ENCODE measurements around the gene RAP1GDS1. TPM values are rescaled to one million over a fixed set of nuclear protein-coding genes. Genes with fewer than 3 reads are reported as not detected.

Gene RAP1GDS1
- total RNA-seq, 1 experiment from 2014 or later: 31.1 TPM

DNA sequence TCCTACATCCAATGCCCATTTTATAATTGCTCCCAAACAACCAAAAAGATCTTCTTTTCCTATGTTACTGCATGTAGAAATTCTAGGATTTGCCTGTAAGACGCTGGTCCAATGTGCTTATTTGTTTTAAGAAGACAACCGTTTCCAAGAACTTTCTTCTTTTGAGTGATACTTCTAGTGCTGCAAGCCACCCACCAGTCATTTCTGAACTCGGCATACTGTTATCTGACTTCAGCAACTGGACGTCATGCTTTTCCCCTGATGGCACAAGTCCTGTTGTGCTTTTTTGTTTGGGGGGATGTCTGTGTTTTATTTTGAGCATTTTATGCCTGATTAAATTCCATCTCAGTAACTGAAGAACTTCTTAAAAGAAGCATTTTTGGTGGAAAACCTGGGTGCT lies 16.0 kb upstream of the RAP1GDS1 start:
- Histone ChIP-seq H3F3A (ENCODE audit: low read length, unreplicated experiment) (no peaks in the 10 kb centered on the region), H3K27me3 (ENCODE audit: low read length) (no peaks in the 10 kb centered on the region), H2AFZ (ENCODE audit: low read length) (no peak overlapping the region), H3K4me3 (ENCODE audit: low read length) (no peak overlapping the region), H3K4me1 (ENCODE audit: insufficient read depth, low read length) (no peaks in the 10 kb centered on the region; the same call in 1 of the 2 replicates), H3K79me2 (ENCODE audit: low read length) (no peaks in the 10 kb centered on the region), H3K9me3 (ENCODE audit: low read length) (no peaks in the 10 kb centered on the region), H3K27ac (ENCODE audit: low read length) (no peak overlapping the region), H3K9ac (ENCODE audit: low read length) (no peak overlapping the region), H3K4me2 (ENCODE audit: low read length) (no peak overlapping the region), H3K9me2 (replicated peaks; ENCODE audit: low read length) (no peaks in the 10 kb centered on the region), H4K20me1 (ENCODE audit: low read length) (no peaks in the 10 kb centered on the region), H3K36me3 (ENCODE audit: low read depth, low read length) (no peaks in the 10 kb centered on the region)
- BruUV-seq (replicated peaks): no TSS peak
- no peak for ATAC-seq
- TF ChIP-seq EZH2phosphoT487 (IDR thresholded peaks at IDR 0.05; ENCODE audit: borderline replicate concordance, low read length) (no peak), EZH2 (IDR thresholded peaks at IDR 0.05; ENCODE audit: low read length, unreplicated experiment) (no peak)
- TF ChIP-seq, protein P1, sequence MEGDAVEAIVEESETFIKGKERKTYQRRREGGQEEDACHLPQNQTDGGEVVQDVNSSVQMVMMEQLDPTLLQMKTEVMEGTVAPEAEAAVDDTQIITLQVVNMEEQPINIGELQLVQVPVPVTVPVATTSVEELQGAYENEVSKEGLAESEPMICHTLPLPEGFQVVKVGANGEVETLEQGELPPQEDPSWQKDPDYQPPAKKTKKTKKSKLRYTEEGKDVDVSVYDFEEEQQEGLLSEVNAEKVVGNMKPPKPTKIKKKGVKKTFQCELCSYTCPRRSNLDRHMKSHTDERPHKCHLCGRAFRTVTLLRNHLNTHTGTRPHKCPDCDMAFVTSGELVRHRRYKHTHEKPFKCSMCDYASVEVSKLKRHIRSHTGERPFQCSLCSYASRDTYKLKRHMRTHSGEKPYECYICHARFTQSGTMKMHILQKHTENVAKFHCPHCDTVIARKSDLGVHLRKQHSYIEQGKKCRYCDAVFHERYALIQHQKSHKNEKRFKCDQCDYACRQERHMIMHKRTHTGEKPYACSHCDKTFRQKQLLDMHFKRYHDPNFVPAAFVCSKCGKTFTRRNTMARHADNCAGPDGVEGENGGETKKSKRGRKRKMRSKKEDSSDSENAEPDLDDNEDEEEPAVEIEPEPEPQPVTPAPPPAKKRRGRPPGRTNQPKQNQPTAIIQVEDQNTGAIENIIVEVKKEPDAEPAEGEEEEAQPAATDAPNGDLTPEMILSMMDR (conservative IDR thresholded peaks at IDR 0.05; ENCODE audit: low read depth, low read length): no peak
- ChIA-PET POLR2A (ENCODE audit: unreplicated experiment) (no interaction called here), CTCF (no interaction called here)
- intact Hi-C loops (cut with micrococcal nuclease): no loop called here
- no peak for DNase-seq

DNA sequence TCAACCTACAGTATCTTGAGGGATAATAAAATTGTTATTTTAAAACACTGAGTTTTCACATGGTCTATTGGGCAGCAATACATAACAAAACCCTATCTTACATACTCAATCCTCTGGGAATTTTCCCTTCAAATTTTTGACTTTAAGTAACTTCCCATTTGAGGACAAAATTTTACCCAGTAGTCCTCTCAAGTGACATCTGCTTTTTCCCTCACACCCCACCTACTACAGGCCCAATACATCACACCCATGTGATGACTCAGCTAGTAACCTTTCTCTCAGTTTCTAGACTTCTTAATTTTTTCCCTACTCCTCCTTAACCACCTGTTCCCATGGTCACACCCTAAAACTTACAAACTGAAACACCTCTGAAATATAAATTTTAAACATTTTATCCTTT lies 12.2 kb upstream of the RAP1GDS1 start:
- Histone ChIP-seq H3K4me1 (ENCODE audit: insufficient read depth, low read length) (no peaks in the 10 kb centered on the region), H3K4me2 (ENCODE audit: low read length) (no peak overlapping the region), H3K9ac (ENCODE audit: low read length) (no peak overlapping the region), H3K79me2 (ENCODE audit: low read length) (no peaks in the 10 kb centered on the region), H3K9me3 (ENCODE audit: low read length) (no peaks in the 10 kb centered on the region), H3K9me2 (replicated peaks; ENCODE audit: low read length) (no peaks in the 10 kb centered on the region), H2AFZ (ENCODE audit: low read length) (no peak overlapping the region), H4K20me1 (ENCODE audit: low read length) (no peaks in the 10 kb centered on the region), H3K36me3 (ENCODE audit: low read depth, low read length) (no peaks in the 10 kb centered on the region), H3K4me3 (ENCODE audit: low read length) (no peak overlapping the region), H3K27me3 (ENCODE audit: low read length) (no peaks in the 10 kb centered on the region), H3K27ac (ENCODE audit: low read length) (no peak overlapping the region), H3F3A (ENCODE audit: low read length, unreplicated experiment) (no peaks in the 10 kb centered on the region)
- TF ChIP-seq EZH2 (IDR thresholded peaks at IDR 0.05; ENCODE audit: low read length, unreplicated experiment) (no peak), EZH2phosphoT487 (IDR thresholded peaks at IDR 0.05; ENCODE audit: borderline replicate concordance, low read length) (no peak)
- TF ChIP-seq, protein P1 (conservative IDR thresholded peaks at IDR 0.05; ENCODE audit: low read depth, low read length): no peak
- ChIA-PET CTCF (no interaction called here), POLR2A (ENCODE audit: unreplicated experiment) (no interaction called here)
- ATAC-seq: no peak
- BruUV-seq (replicated peaks): no TSS peak
- DNase-seq: no peak
- intact Hi-C loops (cut with micrococcal nuclease): no loop called here

DNA sequence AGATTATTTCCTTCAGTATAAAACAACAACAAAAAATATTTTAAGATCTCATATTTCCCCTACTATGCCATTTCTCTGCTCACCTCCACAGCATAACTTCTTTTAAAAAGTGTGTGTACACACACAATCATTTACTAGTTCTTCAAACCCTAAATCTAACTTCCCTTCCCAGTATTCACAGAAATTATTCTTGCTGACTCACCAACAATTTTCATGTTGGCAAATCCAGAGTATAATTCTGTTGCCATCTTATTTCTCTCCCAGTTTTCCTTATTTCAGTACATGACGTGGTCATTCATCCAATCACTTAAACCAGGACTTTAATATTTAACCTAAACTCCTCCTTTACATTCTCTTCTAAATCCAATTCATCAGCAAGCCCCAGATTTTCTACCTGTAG lies 11.4 kb upstream of the RAP1GDS1 start:
- H3K27me3 ChIP-seq (ENCODE audit: low read length): no peaks in the 10 kb centered on the region
- CTCF ChIA-PET: no interaction called here
- intact Hi-C loops (cut with micrococcal nuclease): no loop called here
- no peaks in the 10 kb centered on the region for H3K9me3 ChIP-seq (ENCODE audit: low read length)
- H3K4me3 ChIP-seq (ENCODE audit: low read length): no peak overlapping the region
- H3F3A ChIP-seq (ENCODE audit: low read length, unreplicated experiment): no peaks in the 10 kb centered on the region
- H4K20me1 ChIP-seq (ENCODE audit: low read length): no peaks in the 10 kb centered on the region
- no peak for ATAC-seq
- DNase-seq: no peak
- no TSS peak for BruUV-seq (replicated peaks)
- TF ChIP-seq EZH2phosphoT487 (IDR thresholded peaks at IDR 0.05; ENCODE audit: borderline replicate concordance, low read length): no peak
- TF ChIP-seq, protein P1 (conservative IDR thresholded peaks at IDR 0.05; ENCODE audit: low read depth, low read length): no peak
- no peak for TF ChIP-seq EZH2 (IDR thresholded peaks at IDR 0.05; ENCODE audit: low read length, unreplicated experiment)
- H3K9me2 ChIP-seq (replicated peaks; ENCODE audit: low read length): no peaks in the 10 kb centered on the region
- no peak overlapping the region for H3K9ac ChIP-seq (ENCODE audit: low read length)
- no peak overlapping the region for H3K4me2 ChIP-seq (ENCODE audit: low read length)
- no peak overlapping the region for H2AFZ ChIP-seq (ENCODE audit: low read length)
- POLR2A ChIA-PET (ENCODE audit: unreplicated experiment): no interaction called here
- H3K4me1 ChIP-seq (ENCODE audit: insufficient read depth, low read length): no peaks in the 10 kb centered on the region
- no peaks in the 10 kb centered on the region for H3K79me2 ChIP-seq (ENCODE audit: low read length)
- H3K27ac ChIP-seq (ENCODE audit: low read length): no peak overlapping the region
- H3K36me3 ChIP-seq (ENCODE audit: low read depth, low read length): no peaks in the 10 kb centered on the region
